HT-29 (cell line): ENCODE results near the gene TMEM150B. TPM values are rescaled to one million over a fixed set of nuclear protein-coding genes. Genes with fewer than 3 reads are reported as not detected.
A peak's percentile ranks its signal among the peaks of the same experiment; 100 is the strongest.

ENCODE experiments used
- DNase-seq: peaks from one replicate; pipeline ENCODE4 v3.0.0-alpha.2; 2015; ENCODE audit warnings: low spot score
- total RNA-seq: library from RNA; depleted of rRNA; stranded (reverse); fragments of >200 nt; shearing (Covaris generic); gene quantifications from 2 replicates; pipeline ENCODE4 v1.2.3, GENCODE V29; 2014

The TMEM150B gene
- total RNA-seq, 1 experiment from 2014 or later, result 19.7 TPM

GRCh38 chr19:55308281-55308680, 16.9 kb downstream of the TMEM150B start:
- no peak for DNase-seq

- no peak for DNase-seq
Measured at GRCh38 chr19:55306712-55307111, 18.4 kb downstream of the TMEM150B start.

- DNase-seq, result peak; percentile 27
Measured at GRCh38 chr19:55305983-55306562, 19.1 kb downstream of the TMEM150B start.

- DNase-seq, result peak; percentile 75
Measured at GRCh38 chr19:55305491-55305890, 19.6 kb downstream of the TMEM150B start.

GRCh38 chr19:55304980-55305379, 20.2 kb downstream of the TMEM150B start:
- DNase-seq, result no peak

- peak; percentile 87 for DNase-seq
Measured at GRCh38 chr19:55304279-55304978, 20.7 kb downstream of the TMEM150B start.

GRCh38 chr19:55303477-55303876, 21.7 kb downstream of the TMEM150B start:
- DNase-seq, result no peak

- DNase-seq, result no peak
Measured at GRCh38 chr19:55302318-55302703, 22.8 kb downstream of the TMEM150B start.

GRCh38 chr19:55301459-55302317, 23.5 kb downstream of the TMEM150B start:
- DNase-seq, result peak; percentile 96

GRCh38 chr19:55300886-55301458, 24.2 kb downstream of the TMEM150B start:
- peak; percentile 23 for DNase-seq

GRCh38 chr19:55299991-55300390, 25.1 kb downstream of the TMEM150B start:
- no peak for DNase-seq

GRCh38 chr19:55297267-55297666, 27.9 kb downstream of the TMEM150B start:
- DNase-seq, result no peak

GRCh38 chr19:55289117-55289796, 35.9 kb downstream of the TMEM150B start:
- peak; percentile 45 for DNase-seq

- DNase-seq, result no peak
Measured at GRCh38 chr19:55287361-55288079, 37.6 kb downstream of the TMEM150B start.

- no peak for DNase-seq
Measured at GRCh38 chr19:55285229-55285890, 39.8 kb downstream of the TMEM150B start.

GRCh38 chr19:55284405-55285058, 40.6 kb downstream of the TMEM150B start:
- DNase-seq, result no peak

- DNase-seq, result no peak
Measured at GRCh38 chr19:55283548-55284377, 41.4 kb downstream of the TMEM150B start, which contains the start of gene BRSK1. BRSK1 (plus strand) TSS chr19:55283997; CDS start chr19:55284443, 446 bp downstream.

GRCh38 chr19:55279770-55280643, 45.1 kb downstream of the TMEM150B start, which contains the start of gene HSPBP1:
HSPBP1 (minus strand) TSS chr19:55280110; CDS start chr19:55279608, 502 bp downstream.
- peak; percentile 99 for DNase-seq
